GM20000 (cell line): Measurements from ENCODE around the gene DHX36.

Experiments used
- DNase-seq: peaks from one replicate; pipeline ENCODE4 v3.0.0; 2012; ENCODE audit warnings: low spot score
- TF ChIP-seq, protein P1 (sequence below): IDR thresholded peaks from 2 replicates; pipeline ENCODE4 v1.5.1; 2012; ENCODE audit warnings: mild to moderate bottlenecking, control low read depth; ENCODE audit errors: extremely low read depth, missing control alignments

DHX36 gene

DNA sequence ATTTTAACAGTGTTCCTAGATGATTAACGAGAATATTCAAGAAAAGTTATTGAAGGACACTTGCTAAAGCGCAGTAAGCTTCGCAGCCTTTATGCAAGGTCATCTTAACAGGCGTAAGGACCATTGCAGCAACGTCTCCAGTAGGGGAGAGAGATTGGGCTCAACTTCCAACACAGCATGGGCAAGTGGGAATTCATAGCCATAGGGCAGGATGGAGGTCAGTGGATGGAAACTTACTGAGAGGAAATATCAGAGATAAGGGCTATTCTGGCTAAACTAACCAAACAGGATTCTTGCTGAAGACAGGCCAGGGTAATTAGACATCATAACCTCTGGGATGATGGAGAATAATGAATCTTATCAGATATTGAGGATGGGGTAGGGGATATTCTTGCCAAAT, 82.8 kb downstream of the DHX36 start:
- TF ChIP-seq, protein P1, sequence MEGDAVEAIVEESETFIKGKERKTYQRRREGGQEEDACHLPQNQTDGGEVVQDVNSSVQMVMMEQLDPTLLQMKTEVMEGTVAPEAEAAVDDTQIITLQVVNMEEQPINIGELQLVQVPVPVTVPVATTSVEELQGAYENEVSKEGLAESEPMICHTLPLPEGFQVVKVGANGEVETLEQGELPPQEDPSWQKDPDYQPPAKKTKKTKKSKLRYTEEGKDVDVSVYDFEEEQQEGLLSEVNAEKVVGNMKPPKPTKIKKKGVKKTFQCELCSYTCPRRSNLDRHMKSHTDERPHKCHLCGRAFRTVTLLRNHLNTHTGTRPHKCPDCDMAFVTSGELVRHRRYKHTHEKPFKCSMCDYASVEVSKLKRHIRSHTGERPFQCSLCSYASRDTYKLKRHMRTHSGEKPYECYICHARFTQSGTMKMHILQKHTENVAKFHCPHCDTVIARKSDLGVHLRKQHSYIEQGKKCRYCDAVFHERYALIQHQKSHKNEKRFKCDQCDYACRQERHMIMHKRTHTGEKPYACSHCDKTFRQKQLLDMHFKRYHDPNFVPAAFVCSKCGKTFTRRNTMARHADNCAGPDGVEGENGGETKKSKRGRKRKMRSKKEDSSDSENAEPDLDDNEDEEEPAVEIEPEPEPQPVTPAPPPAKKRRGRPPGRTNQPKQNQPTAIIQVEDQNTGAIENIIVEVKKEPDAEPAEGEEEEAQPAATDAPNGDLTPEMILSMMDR: no peak
- no peak for DNase-seq

DNA sequence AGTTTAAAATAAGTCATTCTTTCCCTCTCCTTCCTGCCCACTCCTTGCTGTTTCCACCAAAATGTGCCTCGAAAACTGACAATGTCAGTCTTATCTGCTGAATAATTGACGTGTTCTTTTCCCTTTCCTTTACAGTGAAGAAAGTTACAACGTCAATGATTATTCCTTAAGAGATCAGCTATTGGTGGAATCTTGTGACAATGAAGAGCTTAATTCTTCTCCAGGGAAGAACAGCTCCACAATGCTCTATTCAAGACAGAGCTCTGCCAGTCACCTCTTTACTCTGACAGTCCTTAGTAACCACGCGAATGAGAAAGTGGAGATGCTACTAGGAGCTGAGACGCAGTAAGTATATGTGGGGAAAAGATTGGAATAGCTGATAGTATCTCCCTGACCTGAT, 84.1 kb downstream of the DHX36 start:
- TF ChIP-seq, protein P1: no peak
- no peak for DNase-seq

DNA sequence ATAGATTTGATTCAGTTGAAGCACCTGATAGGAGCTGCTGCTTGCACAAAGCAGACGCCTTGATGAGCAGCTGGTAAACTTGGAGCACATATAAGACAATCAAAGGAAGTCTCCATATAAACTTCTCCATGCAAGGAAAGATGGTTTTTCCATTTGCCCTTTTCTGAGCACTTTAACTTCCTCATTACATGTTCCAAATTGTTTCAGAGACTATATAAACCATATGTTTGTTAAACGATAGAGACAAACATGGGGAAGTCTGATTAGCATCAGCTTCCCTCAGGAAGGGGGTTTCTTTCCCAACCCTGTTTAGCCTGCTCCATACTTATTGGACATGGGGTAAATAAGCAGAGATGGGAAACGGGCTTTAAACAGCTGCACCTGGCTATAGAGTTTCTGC, 88.0 kb downstream of the DHX36 start:
- DNase-seq: no peak
- TF ChIP-seq, protein P1: no peak

DNA sequence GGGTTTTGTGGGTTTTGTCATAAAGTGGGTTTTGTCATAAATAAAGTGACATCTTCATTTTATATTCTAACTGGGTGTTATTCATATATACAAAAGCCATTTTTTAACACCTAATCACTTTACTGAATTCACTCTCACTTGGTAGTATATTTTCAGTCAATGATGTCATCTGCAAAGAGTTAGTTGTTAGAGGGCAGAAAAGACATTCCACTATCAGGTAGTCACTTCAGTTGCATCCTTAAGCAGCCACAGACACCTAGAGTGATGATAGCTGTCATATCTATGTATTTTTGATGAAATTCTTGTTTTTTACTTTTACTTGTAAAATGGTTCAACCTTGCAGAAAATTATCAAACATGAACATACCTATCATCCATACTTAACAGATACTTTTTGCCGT, 89.0 kb downstream of the DHX36 start:
- DNase-seq: no peak
- TF ChIP-seq, protein P1: no peak

DNA sequence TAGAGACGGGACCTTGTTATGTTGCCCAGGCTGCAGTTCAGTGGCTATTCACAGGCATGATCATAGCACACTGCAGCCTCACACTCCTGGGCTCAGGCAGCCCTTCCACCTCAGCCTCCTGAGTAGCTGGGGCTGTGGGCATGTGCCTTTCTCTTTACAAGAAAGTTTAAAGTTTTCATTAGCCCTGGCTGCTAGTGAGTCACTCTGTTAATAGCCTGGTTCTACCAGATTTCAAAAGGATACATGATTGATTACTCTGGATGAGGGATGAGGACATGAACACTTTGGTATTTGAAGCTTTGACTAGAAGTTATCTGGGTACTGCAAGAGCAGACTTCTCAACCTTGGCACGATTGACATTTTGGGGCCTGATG, 95.1 kb downstream of the DHX36 start:
- TF ChIP-seq, protein P1: no peak
- DNase-seq: no peak

DNA sequence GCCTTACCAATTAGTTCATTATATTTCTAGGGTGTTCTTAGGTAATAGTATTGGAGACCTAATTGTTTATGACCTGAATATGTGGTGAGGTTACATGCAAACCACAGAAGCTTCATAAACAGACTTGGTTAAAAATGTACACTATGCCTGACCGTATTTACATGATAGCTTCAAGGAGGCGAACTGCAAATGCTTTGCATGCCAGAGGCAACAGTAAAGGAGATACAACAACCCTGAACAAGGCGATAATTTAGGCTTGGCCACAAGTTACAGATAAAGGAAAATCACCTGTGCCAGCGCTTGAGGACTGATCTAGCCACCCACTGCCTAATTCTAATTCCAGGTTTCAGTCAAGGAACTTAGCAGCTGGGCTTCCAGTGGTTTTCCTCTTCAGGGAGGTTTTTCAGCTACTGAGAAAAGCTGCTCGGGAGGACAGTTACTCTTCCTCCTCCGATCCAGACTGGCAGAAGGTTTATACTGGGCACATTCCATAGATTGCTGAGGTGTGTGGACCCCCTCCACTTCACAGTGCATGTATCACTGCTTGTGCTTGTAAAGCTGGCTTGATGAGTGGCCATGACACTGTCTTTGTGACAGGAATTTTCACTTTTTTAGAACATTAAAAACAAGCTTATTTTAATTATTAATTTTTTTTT, 95.6 kb downstream of the DHX36 start:
- DNase-seq: no peak
- TF ChIP-seq, protein P1: no peak

DNA sequence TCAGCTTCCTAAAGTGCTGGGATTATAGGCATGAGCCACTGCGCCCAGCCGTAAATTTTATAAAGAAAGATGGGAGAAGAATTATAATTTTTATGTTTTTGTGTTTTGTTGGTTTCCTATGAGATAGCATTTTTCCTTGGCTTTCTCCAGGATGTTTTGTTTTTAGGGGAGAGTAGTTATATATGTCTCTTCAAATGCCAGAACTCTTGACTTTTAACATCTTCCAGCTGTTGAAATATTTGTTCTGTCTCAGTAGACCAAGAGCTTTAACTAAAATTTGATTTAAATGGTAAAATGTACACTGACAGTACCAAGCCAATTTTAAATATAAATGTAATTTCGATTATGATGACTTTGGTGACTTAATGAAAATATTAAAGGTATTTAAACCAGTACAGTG, 96.8 kb downstream of the DHX36 start:
- no peak for DNase-seq
- TF ChIP-seq, protein P1: no peak
